GM18868 (cell line): ENCODE data around the gene TMX1.
"Not testable (repeated sequence)": the region's sequence is repeated elsewhere in the genome, so short reads cannot be mapped to it uniquely, and the experiment has no call there.

Experiments
- ATAC-seq: cut with Tn5 transposase; IDR thresholded peaks from one replicate; pipeline ENCODE4 v1.9.1; 2021; ENCODE audit warnings: mild to moderate bottlenecking, moderate library complexity; ENCODE audit not compliant: unreplicated experiment

The TMX1 gene, protein sequence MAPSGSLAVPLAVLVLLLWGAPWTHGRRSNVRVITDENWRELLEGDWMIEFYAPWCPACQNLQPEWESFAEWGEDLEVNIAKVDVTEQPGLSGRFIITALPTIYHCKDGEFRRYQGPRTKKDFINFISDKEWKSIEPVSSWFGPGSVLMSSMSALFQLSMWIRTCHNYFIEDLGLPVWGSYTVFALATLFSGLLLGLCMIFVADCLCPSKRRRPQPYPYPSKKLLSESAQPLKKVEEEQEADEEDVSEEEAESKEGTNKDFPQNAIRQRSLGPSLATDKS

DNA sequence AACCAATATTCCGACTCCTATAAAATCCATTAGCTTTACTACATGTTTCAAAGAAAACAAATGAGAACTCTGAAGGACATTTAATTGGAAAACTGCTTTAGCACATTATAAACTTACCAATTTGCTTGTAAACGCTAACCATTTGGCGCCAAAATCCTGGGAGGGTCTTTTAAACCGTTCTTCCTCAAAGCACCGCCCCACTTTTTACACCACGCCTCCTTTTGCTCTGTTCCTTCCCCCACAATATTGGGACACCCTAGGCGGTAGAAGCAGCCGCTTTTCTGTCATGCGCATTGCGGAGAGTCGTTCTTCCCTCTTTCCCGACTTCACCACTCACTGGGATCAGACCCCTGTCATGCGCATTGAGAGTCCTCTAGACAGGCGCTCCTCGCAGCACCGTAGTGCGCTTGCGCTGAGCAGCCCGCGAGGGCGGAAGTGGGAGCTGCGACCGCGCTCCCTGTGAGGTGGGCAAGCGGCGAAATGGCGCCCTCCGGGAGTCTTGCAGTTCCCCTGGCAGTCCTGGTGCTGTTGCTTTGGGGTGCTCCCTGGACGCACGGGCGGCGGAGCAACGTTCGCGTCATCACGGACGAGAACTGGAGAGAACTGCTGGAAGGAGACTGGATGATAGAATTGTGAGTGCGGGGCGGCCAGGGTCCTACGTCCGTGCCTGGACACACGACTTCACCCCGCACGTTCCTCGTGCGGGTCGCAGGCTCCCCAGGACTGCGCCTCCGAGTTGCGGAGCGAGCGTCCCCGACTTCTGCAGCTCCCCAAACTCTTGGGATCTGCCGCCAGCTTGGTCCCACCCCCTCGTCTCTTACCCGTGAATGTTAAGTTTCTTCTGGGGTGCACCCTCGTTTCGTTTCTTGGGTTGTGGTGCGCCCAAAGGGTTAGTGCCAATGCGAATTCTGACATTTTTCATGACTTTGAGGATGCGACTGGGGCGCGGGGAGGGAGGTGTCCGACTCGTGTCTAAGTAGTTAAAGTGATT, at the start of gene TMX1:
Gene TMX1 (plus strand): TSS at position 435 of the 991 bp plus-strand sequence. CDS start 46 bp downstream, at position 481.
- ATAC-seq: peak; percentile 86

DNA sequence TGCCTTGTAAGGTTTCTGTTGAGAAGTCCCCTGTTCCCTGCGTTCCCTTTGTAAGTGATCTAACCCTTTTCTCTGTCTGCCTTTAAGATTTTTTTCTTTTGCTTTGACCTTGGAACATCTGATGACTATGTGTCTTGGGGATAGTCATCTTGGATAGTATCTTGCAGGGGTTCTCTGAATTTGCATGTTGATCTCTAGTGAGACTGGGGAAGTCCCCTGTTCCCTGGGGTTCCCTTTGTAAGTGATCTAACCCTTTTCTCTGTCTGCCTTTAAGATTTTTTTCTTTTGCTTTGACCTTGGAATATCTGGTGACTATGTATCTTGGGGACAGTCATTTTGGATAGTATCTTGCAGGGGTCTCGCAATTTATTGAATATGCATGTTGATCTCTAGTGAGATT, 38.2 kb upstream of the TMX1 start:
- ATAC-seq: peak; percentile 44

DNA sequence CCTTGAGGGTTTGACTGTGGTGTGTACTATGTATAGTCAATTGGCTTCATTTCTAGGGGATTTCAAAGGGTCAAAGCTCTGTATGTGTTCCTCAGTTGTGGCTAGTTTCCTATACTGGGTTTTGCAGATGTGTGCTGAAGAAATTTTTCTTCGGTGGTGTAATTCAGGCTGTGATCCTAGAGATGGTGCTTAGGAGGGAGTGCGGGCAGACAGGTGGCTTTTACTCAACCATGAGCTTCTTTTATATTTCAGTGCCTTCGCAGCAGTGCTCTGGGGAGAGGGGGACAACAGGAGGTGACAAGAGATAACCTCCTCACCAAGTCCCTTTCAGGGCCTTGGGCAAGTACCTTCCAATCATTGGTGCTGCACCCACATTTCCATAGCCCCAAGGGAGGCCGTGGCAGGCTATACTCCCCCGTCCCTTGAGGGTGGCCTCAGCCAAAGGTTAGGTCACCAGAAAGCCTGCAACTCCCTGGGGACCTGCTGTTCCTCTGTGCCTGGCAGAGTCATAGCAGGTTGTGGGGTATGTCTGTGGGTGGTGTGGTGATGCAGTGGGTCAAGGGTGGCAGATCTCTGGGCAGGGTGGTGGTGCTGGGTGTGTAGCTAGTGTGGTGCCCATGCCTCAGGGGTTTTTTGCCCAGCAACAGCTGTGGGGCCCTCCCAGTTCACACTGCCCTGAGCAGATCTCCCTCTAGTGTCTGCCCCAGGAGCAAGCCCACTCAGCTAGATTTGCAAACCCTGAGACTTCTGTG, 37.0 kb upstream of the TMX1 start:
- ATAC-seq: peak; percentile 58

DNA sequence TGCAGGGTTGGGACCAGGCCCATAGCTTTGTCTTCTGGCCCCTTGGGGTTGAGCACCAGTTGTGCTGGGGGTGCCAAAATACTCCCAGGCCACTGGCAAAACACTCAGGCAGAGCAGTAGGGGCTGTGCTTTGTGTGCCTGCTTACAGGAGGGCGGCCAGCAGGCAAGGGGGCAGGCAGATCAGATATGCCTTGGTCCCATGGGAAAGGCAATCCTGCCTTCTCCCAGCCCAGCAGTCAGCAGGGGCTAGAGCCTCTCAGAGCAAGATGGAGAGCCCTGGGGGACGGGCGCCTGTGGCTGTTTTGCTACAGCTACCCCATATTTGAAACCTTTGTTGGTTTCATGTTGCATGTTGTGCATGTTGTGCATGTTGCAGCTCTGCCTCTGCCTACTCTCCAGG, 36.2 kb upstream of the TMX1 start:
- ATAC-seq: no peak

DNA sequence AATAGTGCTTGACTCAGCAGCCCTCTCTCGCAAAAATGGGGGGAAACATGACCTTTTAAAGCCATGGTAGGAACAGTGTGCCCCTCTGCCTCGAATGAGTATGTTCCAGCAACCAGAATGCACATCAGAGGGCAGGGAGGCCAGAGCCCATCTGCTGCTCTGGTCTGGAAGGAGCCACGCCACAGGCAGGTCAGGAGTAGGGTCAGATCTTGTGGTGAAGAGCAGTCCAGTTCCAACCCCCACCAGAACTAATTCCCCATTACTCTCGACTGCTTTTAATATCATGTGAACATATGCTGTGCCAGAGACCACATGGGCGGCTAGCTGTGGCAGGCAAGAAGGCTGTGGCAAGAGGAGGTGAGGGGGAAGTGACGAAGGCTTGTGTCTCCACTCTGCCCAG, 34.6 kb upstream of the TMX1 start:
- no peak for ATAC-seq

DNA sequence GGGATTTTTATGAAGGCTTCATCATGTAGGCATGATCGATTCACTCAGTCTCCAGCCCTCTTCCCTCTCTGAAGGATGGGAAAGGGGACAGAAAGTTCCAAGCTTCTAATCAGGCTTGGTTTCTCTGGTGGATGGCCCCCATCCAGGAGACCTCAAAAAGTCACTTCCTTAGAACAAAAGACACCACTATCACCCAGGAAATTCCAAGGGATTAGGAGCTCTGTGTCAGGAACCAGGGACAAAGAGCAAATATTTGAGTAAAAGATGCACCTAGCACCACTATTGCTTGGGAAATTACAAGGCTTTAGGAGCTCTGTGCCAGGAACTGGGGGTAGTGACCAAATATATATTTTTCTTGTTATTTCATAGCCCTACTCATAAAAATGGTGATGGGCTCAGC, 33.6 kb upstream of the TMX1 start:
- no peak for ATAC-seq

DNA sequence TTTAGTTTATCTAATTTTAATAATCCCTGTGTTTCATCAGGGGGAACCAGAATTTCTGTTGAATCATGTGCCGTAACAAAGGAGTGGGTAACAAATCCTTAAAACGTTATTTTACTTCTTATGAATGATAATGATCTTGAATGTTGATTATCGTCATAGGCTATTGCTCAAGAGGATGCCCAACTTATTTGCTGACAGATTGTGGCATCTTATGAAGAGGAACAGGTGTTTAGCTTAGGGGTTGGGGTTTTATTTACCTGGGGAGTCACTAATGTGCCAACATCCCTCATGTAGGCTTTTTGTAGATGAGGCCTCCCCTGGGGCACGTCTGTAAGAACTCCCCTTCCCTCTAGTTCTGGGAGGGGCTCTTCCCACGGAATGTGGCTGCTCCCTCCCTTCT, 32.4 kb upstream of the TMX1 start:
- ATAC-seq: no peak

DNA sequence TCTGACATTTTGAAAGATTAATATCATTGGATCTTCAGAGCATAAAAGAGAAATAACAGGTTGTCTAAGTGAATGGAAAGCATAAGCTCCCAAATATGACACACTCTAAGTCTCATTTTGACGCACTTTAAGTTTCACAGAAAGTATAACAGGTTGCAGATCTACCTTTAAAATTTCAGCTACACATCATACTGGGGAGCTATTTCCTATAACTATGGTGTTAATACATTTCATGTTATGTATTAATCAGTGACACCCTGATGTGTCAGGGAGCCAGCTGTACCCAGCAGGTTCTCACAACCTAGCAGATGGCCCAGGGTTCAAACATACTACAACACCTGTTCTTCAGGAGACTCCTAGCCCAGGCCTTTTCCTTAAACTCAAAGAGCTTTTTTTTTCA, 31.1 kb upstream of the TMX1 start:
- no peak for ATAC-seq

DNA sequence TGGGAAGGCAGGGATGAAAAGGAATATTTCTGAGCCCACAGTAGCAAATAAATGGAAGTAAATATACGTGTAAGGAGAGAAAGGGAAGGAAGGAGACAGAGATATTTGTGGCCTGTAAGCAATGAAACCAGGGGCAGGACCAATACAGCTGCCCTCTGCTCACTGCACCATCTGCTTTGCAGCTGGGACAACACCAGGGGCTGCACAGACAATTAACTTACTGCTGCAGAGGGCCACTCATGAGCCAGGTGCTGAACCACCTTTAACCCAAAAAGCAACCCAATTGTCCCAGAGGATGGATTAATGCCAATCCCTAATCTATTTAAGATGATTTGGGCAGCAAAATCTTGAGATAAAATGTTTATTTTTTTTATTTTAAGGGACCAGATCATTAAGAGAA, 30.6 kb upstream of the TMX1 start:
- ATAC-seq: no peak

DNA sequence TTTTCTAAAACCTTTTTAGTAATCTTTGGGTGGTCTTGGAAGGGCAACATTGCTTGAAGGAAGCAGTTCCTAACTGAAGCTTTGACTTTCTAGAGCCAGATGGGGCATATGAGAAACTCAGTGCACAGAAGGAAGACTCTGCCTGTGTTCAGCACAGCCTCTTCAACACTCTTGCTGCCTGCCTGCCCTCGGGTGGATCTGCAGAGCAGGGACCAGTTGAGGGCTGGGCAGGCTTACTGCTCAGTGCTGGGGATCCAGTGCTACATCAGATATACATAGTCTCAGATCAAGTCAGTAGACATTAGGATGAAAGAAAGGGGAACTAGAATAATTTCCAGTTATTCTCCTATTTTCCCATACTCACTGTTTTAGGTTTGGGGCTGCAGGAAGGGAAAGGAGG, 29.5 kb upstream of the TMX1 start:
- ATAC-seq: no peak

DNA sequence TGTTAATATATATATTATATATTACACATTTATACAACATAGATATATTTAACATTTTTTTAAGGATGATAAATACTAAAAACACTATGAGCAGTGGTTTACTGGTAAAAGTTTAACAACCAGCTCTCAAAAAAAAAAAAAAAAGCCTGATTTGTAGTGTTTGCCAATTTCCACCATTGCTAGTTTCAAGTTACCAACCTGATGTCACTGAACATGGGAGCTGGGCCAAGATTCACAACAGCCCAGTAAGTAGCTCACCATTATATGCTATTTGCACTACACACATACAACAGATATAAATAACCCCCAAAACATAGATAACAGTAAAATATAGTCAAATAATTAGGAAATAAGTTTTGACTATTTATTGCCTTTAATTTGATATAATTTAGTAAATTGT, 28.9 kb upstream of the TMX1 start:
- no peak for ATAC-seq

DNA sequence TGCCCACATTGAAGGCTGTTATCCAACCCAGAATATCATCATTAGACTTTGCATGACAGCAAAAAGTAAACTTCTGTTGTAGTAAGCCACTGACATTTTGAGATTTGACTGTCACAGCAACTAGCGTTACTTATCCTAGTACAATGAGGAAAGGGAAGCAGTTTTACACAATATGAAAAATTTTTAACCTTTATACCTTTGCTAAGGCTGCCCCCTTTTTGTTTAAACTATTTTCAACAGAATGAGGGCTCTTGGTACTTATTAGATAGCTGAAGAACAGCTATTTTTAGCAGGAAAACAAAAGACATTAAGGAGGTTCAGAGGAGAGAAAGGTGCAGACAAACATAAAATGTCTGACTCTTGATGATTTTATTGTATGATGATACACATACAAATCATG, 23.4 kb upstream of the TMX1 start:
- ATAC-seq: no peak

DNA sequence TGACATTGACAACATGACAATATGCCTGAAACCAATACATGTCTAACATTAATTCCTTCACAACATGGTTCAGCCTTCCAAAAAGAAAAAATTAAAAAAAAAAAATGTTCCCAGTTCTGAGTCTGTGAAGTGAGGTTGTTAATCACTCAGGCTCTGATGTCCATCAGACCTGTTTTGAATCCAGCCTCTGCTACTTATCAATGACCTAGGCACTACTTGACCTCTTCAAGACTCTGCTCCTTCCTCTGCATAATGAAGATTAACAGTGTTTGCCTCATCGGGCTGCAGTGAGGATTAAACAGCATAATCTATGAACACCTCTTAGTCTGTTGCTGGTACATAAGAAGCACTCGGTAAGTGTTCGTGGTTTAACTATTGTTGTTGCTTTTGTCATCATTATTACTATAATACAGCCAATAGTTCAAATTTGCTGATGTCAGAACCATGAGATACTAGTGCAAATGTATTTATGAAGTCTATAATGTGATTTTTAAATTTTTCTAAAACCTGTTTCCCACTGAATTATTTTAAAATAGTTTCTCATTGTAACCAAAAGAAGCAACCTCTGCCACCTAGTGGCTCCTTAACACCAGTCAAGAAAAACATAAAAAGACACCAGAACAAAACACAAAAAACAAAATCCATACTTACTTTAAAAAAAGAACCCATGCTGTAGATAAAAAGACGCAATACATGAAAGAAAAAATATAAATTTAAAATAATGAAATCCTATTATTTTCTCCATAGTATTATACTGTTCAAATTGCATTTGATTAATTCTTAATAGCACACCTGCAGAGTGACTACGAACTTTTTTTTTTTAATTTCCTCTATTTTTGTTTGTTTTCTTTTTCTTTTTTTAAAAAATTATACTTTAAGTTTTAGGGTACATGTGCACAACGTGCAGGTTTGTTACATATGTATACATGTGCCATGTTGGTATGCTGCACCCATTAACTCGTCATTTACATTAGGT, 20.3 kb upstream of the TMX1 start:
- no peak for ATAC-seq

DNA sequence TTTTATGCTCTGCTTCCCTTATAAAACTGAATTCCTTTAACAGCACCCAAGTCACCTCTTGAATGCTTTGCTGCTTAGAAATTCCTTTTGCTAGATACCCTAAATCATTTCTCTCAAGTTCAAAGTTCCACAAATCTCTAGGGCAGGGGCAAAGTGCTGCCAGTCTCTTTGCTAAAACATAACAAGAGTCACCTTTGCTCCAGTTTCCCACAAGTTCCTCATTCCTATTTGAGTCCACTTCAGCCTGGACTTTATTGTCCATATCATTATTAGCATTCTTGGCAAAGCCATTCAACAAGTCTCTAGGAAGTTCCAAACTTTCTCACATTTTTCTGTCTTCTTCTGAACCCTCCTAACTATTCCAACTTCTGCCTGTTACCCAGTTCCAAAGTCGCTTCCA, 16.6 kb upstream of the TMX1 start:
- ATAC-seq: not testable (repeated sequence)

DNA sequence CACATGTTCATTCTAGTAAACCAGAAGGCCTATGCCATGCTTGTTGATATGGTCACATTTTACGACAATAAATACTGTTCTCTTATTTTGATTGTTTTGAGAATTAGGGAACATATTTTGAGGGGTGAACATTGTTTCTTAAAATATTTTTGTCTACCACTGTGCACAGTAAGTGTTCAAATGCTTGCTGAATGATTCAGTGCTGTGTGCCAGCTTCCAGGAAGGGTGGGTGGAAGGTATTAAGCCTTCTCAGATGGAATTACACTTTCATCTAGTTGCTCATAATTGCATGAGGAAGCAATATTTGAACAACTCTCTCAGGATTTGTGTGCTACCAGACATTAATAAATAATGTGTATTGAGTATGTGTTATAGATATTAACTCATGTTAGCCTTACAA, 15.5 kb upstream of the TMX1 start:
- ATAC-seq: no peak

DNA sequence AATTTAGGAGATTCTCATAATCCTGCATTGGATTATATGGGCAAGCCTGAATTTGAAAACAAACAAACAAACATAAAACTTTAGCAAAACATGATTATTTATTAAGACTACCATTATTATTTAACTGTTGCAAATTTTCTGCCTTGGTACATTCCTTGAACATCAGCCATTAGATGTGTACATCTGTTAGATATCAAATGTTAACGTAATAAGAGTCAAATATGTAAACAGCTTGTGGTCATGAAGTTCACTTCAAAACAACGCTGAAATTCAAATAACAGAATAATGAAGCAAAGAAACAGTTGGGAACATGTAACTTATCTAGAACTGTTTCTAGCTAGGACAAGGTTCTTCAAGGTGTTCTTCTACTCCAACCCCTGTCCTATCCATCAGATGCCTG, 14.3 kb upstream of the TMX1 start:
- no peak for ATAC-seq

DNA sequence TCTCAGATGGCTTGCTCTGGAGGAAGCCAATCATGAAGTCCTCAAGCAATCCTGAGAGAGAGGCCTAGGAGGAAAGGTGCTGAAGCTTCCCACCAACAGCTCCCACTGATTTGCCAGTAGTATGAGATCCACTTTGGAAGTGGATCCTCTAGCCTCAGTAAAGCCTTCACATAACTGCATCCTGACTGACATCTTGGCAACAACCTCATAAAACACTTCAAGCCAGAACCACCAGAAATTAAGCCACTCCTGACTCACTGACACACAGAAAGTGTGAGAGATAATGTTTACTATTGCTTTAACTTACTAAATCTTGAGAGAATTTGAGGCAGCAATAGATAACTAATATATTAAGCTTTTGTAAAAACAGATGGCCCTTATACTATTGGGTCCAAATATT, 11.7 kb upstream of the TMX1 start:
- no peak for ATAC-seq

DNA sequence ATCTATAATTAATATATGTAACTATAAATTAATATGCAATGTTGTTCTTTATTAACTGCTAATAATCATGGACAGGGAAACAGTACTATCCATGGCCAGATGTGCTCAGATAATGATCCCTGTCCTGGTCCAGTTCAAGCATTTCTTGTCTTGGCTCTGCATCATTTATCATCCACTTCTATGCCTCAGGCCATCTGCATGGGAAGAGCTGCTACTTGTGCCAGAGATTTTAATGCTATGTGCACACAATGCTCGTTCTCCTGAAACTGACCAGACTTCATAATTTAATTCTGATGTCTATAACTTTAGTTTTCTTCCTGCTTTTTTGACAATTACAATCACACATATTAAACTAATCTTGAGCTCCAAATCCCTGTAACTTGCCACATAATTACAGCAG, 11.2 kb upstream of the TMX1 start:
- no peak for ATAC-seq

DNA sequence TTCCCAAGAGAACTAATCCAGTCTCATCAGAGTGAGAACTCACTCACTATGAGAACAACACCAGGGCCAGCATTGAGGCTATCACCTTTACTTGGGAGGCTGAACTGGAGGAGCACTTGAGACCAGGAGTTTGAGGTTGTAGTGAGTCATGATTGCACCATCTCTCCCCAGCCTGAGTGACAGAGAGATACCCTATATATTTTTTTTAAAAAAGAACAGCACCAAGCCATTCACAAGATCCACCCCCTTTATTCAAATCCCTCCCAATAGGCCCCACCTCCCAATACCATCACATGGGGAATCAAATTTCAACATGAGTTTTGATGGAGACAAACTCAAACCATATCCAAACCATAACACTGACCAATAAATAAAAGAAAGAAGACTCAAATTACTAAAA, 3.7 kb upstream of the TMX1 start:
- ATAC-seq: no peak

DNA sequence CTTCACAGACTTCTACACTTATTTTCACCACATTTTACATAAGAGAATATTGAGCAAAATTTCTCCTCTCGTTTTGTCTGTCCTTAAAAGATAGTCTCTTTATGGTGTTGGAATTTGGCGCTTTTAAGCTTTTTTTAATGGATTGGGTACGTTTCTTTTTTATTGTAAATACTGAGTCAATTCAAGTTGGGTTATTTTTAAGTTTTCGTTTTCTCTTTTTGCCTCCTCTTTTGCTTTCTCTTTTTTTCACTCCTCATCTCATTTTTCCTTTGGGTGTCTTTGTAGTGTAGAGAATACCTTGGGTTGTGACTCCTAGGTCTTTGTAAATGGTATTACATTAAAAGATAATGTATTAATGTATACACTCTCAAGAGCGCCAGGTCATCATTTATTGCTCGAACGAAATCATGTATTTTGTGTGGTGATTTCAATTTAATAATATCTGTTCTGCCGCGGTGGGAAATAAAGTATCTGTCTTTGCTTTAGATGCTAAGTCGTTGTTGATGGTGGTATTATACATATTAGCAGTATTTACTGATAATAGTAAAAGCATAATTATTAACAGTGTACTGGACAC, 845 bp downstream of the TMX1 start:
- no peak for ATAC-seq
